Measurements from ENCODE around the gene TENM4.

GRCh38 chr11:78833237-78833636 lies 607.6 kb downstream of the TENM4 start:
- TF ChIP-seq CTCF (IDR thresholded peaks at IDR 0.05) (no peak), POLR2A (IDR thresholded peaks at IDR 0.05) (no peak)
